DMS 273 (cell line): Measurements from ENCODE around the gene ATAD3C.
"Not testable (repeated sequence)": the region's sequence is repeated elsewhere in the genome, so short reads cannot be mapped to it uniquely, and the experiment has no call there.

ENCODE experiments used
- DNase-seq: peaks from one replicate; lab custom pipeline; 2025; ENCODE audit not compliant: unreplicated experiment; lab: John Stamatoyannopoulos, UW

Gene ATAD3C

GRCh38 chr1:1441002-1441888 is 8.2 kb upstream of the ATAD3C start:
- peak; percentile 85 for DNase-seq

- DNase-seq = no peak
These were observed 7.3 kb upstream of the ATAD3C start for GRCh38 chr1:1442069-1442770.

GRCh38 chr1:1446631-1447030 is 2.9 kb upstream of the ATAD3C start:
- DNase-seq = not testable (repeated sequence)

- DNase-seq = not testable (repeated sequence)
These were observed 1.1 kb downstream of the ATAD3C start for GRCh38 chr1:1450616-1451015.

GRCh38 chr1:1451696-1452364 is 2.3 kb downstream of the ATAD3C start:
- DNase-seq = no peak

GRCh38 chr1:1452365-1452739 is 2.9 kb downstream of the ATAD3C start:
- peak; percentile 91 for DNase-seq

GRCh38 chr1:1452882-1453281 is 3.4 kb downstream of the ATAD3C start:
- DNase-seq = no peak

GRCh38 chr1:1454286-1455056 is 5.0 kb downstream of the ATAD3C start:
- DNase-seq = not testable (repeated sequence)

GRCh38 chr1:1455366-1455884 is 5.9 kb downstream of the ATAD3C start:
- no peak for DNase-seq

- DNase-seq = not testable (repeated sequence)
These were observed 6.4 kb downstream of the ATAD3C start for GRCh38 chr1:1455934-1456333.

- not testable (repeated sequence) for DNase-seq
These were observed 7.3 kb downstream of the ATAD3C start for GRCh38 chr1:1456683-1457255.

GRCh38 chr1:1459156-1459555 is 9.7 kb downstream of the ATAD3C start:
- DNase-seq = not testable (repeated sequence)

- DNase-seq = not testable (repeated sequence)
These were observed 10.2 kb downstream of the ATAD3C start for GRCh38 chr1:1459711-1460110.

- DNase-seq = no peak
These were observed 11.1 kb downstream of the ATAD3C start for GRCh38 chr1:1460540-1461130.

- DNase-seq = no peak
These were observed 12.3 kb downstream of the ATAD3C start for GRCh38 chr1:1461721-1462317.

GRCh38 chr1:1462318-1462966 is 13.0 kb downstream of the ATAD3C start:
- peak; percentile 74 for DNase-seq

- no peak for DNase-seq
These were observed 13.8 kb downstream of the ATAD3C start for GRCh38 chr1:1463312-1463711.

GRCh38 chr1:1468196-1468985 is 18.9 kb downstream of the ATAD3C start:
- not testable (repeated sequence) for DNase-seq
